MM.1S (cell line): Measurements from ENCODE around the gene TEX44.
"Not testable (repeated sequence)": the region's sequence is repeated elsewhere in the genome, so short reads cannot be mapped to it uniquely, and the experiment has no call there.

Source experiments
- CTCF ChIP-seq: fragments of 300-600 bp; sonication (generic); IDR thresholded peaks from 2 replicates; pipeline ENCODE4 v1.5.1; 2016; ENCODE audit warnings: antibody characterized with exemption, low read length, mixed read lengths
- EZH2 ChIP-seq: fragments of 300-600 bp; sonication (generic); optimal IDR thresholded peaks from 2 replicates; pipeline ENCODE3; 2017; ENCODE audit warnings: low read depth, mild to moderate bottlenecking, antibody characterized with exemption, low read length, mixed read lengths
- EZH2phosphoT487 ChIP-seq: fragments of 300-600 bp; sonication (generic); IDR thresholded peaks from 2 replicates; pipeline ENCODE4 v1.6.1; 2018; ENCODE audit warnings: antibody characterized with exemption, low read length

GRCh38 chr2:231587744-231588143, 4.9 kb upstream of the TEX44 start:
- TF ChIP-seq EZH2phosphoT487, CTCF, EZH2: not testable (repeated sequence)
